A549 (cell line): ENCODE measurements around the gene RBM7. TPM values are rescaled to one million over a fixed set of nuclear protein-coding genes. Genes with fewer than 3 reads are reported as not detected.

Source experiments
- ATAC-seq, 2 experiments: fragments of 200-7000 bp in 1 of 2; fragments of >200 bp in 1 of 2; cut with Nextera tagmentation in 1 of 2; cut with Tn5 transposase in 1 of 2; 3 replicates each; pipeline versions ENCODE4 v1.8.0 to v1.9.1; 2018 to 2020; ENCODE audit warnings: mild to moderate bottlenecking in 1 of 2, moderate library complexity in 1 of 2
- CTCF ChIA-PET: fragments of 300-600 bp; sonication (Branson Sonifier 250); formaldehyde crosslinking; extraction: SDS; loops from one replicate; lab custom pipeline; 2021; ENCODE audit warnings: antibody characterized with exemption, inconsistent platforms; lab: Yijun Ruan, JAX
- POLR2A ChIA-PET: fragments of 350-600 bp; formaldehyde crosslinking; extraction: SDS; loops from one replicate; lab custom pipeline; 2021; ENCODE audit warnings: antibody characterized with exemption, inconsistent platforms; lab: Yijun Ruan, JAX
- DNase-seq, 2 experiments: peaks; one replicate each; pipeline versions ENCODE4 v3.0.0 to v3.0.0-alpha.2; 2011 to 2016; ENCODE audit warnings: low read depth in 1 of 2, low spot score in 1 of 2
- FAIRE-seq: peaks from 2 replicates; lab custom pipeline; 2011; peaks lifted over from hg19 to GRCh38; lab: Jason Lieb, UNC
- H3K27ac ChIP-seq, 2 experiments: fragments of >200 bp; sonication (Bioruptor Twin); formaldehyde crosslinking; 3 replicates each; pipeline ENCODE4 v1.5.1; 2016 to 2017
- H3K4me1 ChIP-seq: fragments of >200 bp; sonication (Bioruptor Twin); formaldehyde crosslinking; 3 replicates; pipeline ENCODE4 v1.6.1; 2016
- H3K4me2 ChIP-seq: fragments of >200 bp; sonication (Bioruptor Twin); formaldehyde crosslinking; 3 replicates; pipeline ENCODE4 v1.6.1; 2016
- H3K4me3 ChIP-seq: fragments of >200 bp; sonication (Bioruptor Twin); formaldehyde crosslinking; 3 replicates; pipeline ENCODE4 v1.5.1; 2016
- H3K9me3 ChIP-seq: fragments of >200 bp; sonication (Bioruptor Twin); formaldehyde crosslinking; 3 replicates; pipeline ENCODE4 v1.6.1; 2016
- CEBPB ChIP-seq, 2 experiments: fragments of >200 bp in 1 of 2; sonication (Bioruptor Twin) in 1 of 2; formaldehyde crosslinking in 1 of 2; IDR thresholded peaks; 2 replicates each; pipeline ENCODE4 v1.6.1; 2012 to 2016
- CHD2 ChIP-seq: fragments of 150-350 bp; IDR thresholded peaks from 2 replicates; pipeline ENCODE4 v1.6.1; 2014; ENCODE audit warnings: low read length; ENCODE audit not compliant: partially characterized antibody
- CHD4 ChIP-seq: fragments of 200-600 bp; sonication (generic); IDR thresholded peaks from 2 replicates; pipeline ENCODE4 v1.6.1; 2016; ENCODE audit warnings: antibody characterized with exemption, mild to moderate bottlenecking, borderline replicate concordance
- EHF ChIP-seq: fragments of 250-450 bp; sonication (Bioruptor Pico); IDR thresholded peaks from 2 replicates; pipeline ENCODE4 v1.5.0; 2020; ENCODE audit warnings: mild to moderate bottlenecking
- ESRRA ChIP-seq: fragments of 150-350 bp; IDR thresholded peaks from 2 replicates; pipeline ENCODE4 v1.6.1; 2014; ENCODE audit warnings: mild to moderate bottlenecking, low read length, borderline replicate concordance
- JUN ChIP-seq, 2 experiments: fragments of >200 bp; sonication (Bioruptor Twin); formaldehyde crosslinking; IDR thresholded peaks; 2 replicates in 1 of 2; 3 replicates in 1 of 2; pipeline ENCODE4 v1.6.1; 2016 to 2017
- KDM1A ChIP-seq: fragments of 200-600 bp; sonication (generic); IDR thresholded peaks from 2 replicates; pipeline ENCODE4 v1.6.1; 2016; ENCODE audit warnings: low read depth, mild to moderate bottlenecking
- NR3C1 ChIP-seq: fragments of >200 bp; sonication (Bioruptor Twin); formaldehyde crosslinking; IDR thresholded peaks from 3 replicates; pipeline ENCODE4 v1.6.1; 2017
- POLR2AphosphoS2 ChIP-seq: conservative IDR thresholded peaks from 2 replicates; pipeline ENCODE4 v1.6.1; 2012; ENCODE audit warnings: low read length, improper control_type of control experiment, inconsistent platforms
- RAD21 ChIP-seq, 2 experiments: fragments of >200 bp in 1 of 2; sonication (Bioruptor Twin) in 1 of 2; formaldehyde crosslinking in 1 of 2; IDR thresholded peaks in 1 of 2; conservative IDR thresholded peaks in 1 of 2; 2 replicates in 1 of 2; 3 replicates in 1 of 2; pipeline ENCODE4 v1.6.1; 2012 to 2018; ENCODE audit warnings: inconsistent platforms in 1 of 2
- RARB ChIP-seq: fragments of 250-450 bp; sonication (Bioruptor Pico); IDR thresholded peaks from 2 replicates; pipeline ENCODE4 v1.8.0; 2021; ENCODE audit warnings: mild to moderate bottlenecking, moderate library complexity
- RCOR1 ChIP-seq: fragments of 150-350 bp; IDR thresholded peaks from 2 replicates; pipeline ENCODE4 v1.6.1; 2014; ENCODE audit warnings: antibody characterized with exemption, low read length, low read depth
- RFX5 ChIP-seq: fragments of 450-650 bp; IDR thresholded peaks from 2 replicates; pipeline ENCODE4 v1.7.1; 2014; ENCODE audit warnings: antibody characterized with exemption, mild to moderate bottlenecking, moderate library complexity
- RNF2 ChIP-seq: fragments of 200-600 bp; sonication (generic); IDR thresholded peaks from 2 replicates; pipeline ENCODE4 v1.6.1; 2016; ENCODE audit warnings: low read depth, mild to moderate bottlenecking, antibody characterized with exemption, moderate library complexity, borderline replicate concordance
- SREBF2 ChIP-seq: fragments of 450-650 bp; IDR thresholded peaks from 2 replicates; pipeline ENCODE4 v1.6.1; 2014; ENCODE audit warnings: mild to moderate bottlenecking, moderate library complexity
- ZNF302 ChIP-seq: fragments of 250-450 bp; sonication (Bioruptor Pico); IDR thresholded peaks from 2 replicates; pipeline ENCODE4 v1.9.0; 2021; ENCODE audit warnings: inconsistent platforms, mild to moderate bottlenecking, moderate library complexity
- ZSCAN20 ChIP-seq: fragments of 250-450 bp; sonication (Bioruptor Pico); IDR thresholded peaks from 2 replicates; pipeline ENCODE4 v1.8.0; 2022; ENCODE audit warnings: mild to moderate bottlenecking, moderate library complexity
- WGBS: methylation state at CpG from one replicate; pipeline ENCODE4 v1.1.6; 2017; ENCODE audit errors: missing lambda C conversion rate; 5-methylcytosine and 5-hydroxymethylcytosine counted together
- polyA plus RNA-seq, 4 experiments: library from polyadenylated mRNA; depleted of rRNA in 3 of 4; stranded (reverse); fragments of >200 nt; fragmentation: RNase III in 1 of 4; extraction: RNeasy Plus Mini Kit Qiagen cat#74134 plus additional on column Dnase treatment in 1 of 4; gene quantifications; 2 replicates in 3 of 4; 3 replicates in 1 of 4; pipeline ENCODE4 v1.2.3, GENCODE V29; 2011 to 2017
- TF ChIP-seq, protein P1 (sequence below): fragments of 150-350 bp; IDR thresholded peaks from 2 replicates; pipeline ENCODE4 v1.6.1; 2014; ENCODE audit warnings: low read depth, mild to moderate bottlenecking, low read length
- TF ChIP-seq, protein P2 (sequence below): fragments of 450-650 bp; IDR thresholded peaks from 2 replicates; pipeline ENCODE4 v1.6.1; 2014; ENCODE audit warnings: antibody characterized with exemption
- TF ChIP-seq, protein P3 (sequence below): IDR thresholded peaks from 2 replicates; pipeline ENCODE4 v1.6.1; 2012; ENCODE audit warnings: low read depth, borderline replicate concordance
- TF ChIP-seq, protein P4 (sequence below): fragments of 250-450 bp; sonication (Bioruptor Pico); IDR thresholded peaks from 2 replicates; pipeline ENCODE4 v1.5.0; 2021; ENCODE audit warnings: mild to moderate bottlenecking, moderate library complexity, borderline replicate concordance
- TF ChIP-seq, protein P5 (sequence below): IDR thresholded peaks from 2 replicates; pipeline ENCODE4 v1.6.1; 2012

The RBM7 gene
- polyA plus RNA-seq, 2 of the 4 experiments (the other 2 are of a cell fraction): 33.6 to 41.2 TPM

DNA sequence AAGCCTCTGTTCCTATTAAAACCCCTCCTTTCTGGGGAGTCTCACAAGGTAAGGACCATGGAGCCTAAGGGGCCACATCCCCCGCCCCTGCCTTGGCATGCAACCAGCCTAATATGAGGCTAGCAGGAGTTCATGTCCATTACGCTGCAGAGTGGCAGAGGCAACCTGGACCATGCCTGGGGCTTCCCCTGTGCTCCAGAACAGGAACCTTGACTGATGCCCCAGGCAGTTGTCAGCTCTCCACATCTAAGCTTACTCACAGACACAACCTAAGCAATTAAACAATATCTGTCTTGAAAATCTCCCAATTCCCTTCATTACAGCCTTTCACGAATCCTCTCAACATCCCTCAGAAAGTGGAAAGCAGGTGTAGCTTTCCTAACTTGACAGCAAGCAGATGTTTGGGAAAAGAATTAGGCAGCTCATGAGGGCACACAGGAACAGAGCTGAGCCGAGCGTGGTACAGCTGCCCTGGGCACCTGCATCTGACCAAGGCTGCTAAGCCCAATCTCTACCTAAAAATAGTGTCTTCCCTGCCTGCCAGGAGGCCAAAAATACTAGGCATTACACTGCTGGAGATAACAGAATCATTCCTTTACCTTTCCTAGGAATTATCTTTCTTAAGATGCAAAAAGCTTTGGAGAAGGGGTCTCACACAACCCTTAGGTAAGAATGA is 20.9 kb upstream of the RBM7 start:
- 66% methylated on average over 3 of the region's 5 CpGs for WGBS
- TF ChIP-seq, protein P1, sequence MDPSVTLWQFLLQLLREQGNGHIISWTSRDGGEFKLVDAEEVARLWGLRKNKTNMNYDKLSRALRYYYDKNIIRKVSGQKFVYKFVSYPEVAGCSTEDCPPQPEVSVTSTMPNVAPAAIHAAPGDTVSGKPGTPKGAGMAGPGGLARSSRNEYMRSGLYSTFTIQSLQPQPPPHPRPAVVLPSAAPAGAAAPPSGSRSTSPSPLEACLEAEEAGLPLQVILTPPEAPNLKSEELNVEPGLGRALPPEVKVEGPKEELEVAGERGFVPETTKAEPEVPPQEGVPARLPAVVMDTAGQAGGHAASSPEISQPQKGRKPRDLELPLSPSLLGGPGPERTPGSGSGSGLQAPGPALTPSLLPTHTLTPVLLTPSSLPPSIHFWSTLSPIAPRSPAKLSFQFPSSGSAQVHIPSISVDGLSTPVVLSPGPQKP: no peak
- TF ChIP-seq ZSCAN20 (CRISPR knock-in tag) (no peak), ESRRA (no peak), SREBF2 (no peak), CHD4 (no peak), EHF (CRISPR knock-in tag) (no peak), KDM1A (no peak), JUN (IDR thresholded peaks at IDR 0.05) (no peak), RCOR1 (no peak), ZNF302 (CRISPR knock-in tag) (no peak)
- TF ChIP-seq, protein P2, sequence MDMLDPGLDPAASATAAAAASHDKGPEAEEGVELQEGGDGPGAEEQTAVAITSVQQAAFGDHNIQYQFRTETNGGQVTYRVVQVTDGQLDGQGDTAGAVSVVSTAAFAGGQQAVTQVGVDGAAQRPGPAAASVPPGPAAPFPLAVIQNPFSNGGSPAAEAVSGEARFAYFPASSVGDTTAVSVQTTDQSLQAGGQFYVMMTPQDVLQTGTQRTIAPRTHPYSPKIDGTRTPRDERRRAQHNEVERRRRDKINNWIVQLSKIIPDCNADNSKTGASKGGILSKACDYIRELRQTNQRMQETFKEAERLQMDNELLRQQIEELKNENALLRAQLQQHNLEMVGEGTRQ: no peak
- TF ChIP-seq, protein P3, sequence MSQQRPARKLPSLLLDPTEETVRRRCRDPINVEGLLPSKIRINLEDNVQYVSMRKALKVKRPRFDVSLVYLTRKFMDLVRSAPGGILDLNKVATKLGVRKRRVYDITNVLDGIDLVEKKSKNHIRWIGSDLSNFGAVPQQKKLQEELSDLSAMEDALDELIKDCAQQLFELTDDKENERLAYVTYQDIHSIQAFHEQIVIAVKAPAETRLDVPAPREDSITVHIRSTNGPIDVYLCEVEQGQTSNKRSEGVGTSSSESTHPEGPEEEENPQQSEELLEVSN: no peak
- TF ChIP-seq, protein P4, sequence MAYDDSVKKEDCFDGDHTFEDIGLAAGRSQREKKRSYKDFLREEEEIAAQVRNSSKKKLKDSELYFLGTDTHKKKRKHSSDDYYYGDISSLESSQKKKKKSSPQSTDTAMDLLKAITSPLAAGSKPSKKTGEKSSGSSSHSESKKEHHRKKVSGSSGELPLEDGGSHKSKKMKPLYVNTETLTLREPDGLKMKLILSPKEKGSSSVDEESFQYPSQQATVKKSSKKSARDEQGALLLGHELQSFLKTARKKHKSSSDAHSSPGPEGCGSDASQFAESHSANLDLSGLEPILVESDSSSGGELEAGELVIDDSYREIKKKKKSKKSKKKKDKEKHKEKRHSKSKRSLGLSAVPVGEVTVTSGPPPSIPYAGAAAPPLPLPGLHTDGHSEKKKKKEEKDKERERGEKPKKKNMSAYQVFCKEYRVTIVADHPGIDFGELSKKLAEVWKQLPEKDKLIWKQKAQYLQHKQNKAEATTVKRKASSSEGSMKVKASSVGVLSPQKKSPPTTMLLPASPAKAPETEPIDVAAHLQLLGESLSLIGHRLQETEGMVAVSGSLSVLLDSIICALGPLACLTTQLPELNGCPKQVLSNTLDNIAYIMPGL: no peak
- TF ChIP-seq, all 56 proteins: peak for 0
- no peak for DNase-seq
- ChIA-PET POLR2A (no interaction called here), CTCF (interaction anchor here (0.9 to 1.0 kb wide), 2 partner anchors 8 to 10 kb away, joined by 3 to 4 read pairs; no protein-coding TSS in a partner anchor)
- no peak overlapping the region for H3K27ac ChIP-seq
- no peaks in the 10 kb centered on the region for H3K9me3 ChIP-seq
- FAIRE-seq: no peak
- H3K4me3 ChIP-seq: no peak overlapping the region
- no peaks in the 10 kb centered on the region for H3K4me1 ChIP-seq
- no peak for ATAC-seq
- no peak overlapping the region for H3K4me2 ChIP-seq

DNA sequence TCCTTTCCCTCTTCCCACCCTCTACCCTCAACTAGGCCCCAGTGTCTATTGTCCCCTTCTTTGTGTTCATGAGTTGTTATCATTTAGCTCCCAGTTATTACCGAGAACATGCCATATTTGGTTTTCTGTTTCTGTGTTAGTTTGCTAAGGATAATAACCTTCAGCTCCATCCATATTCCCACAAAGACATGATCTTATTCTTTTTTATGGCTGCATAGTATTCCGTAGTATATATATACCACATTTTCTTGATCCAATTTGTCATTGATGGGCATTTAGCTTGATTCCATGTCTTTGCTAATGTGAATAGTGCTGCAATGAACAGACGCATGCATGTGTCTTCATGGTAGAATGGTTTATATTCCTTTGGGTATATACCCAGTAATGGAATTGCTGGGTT is 18.0 kb upstream of the RBM7 start:
- POLR2A ChIA-PET: no interaction called here
- ATAC-seq (no peak), FAIRE-seq (no peak), DNase-seq (no peak)
- no peak overlapping the region for H3K27ac ChIP-seq
- no peak overlapping the region for H3K4me3 ChIP-seq
- no peaks in the 10 kb centered on the region for H3K4me1 ChIP-seq
- CTCF ChIA-PET: interaction anchor here (0.9 to 1.0 kb wide), 3 partner anchors 13 to 101 kb away, joined by 3 read pairs; no protein-coding TSS in a partner anchor
- 82% methylated on average over 3 of the region's 3 CpGs for WGBS
- no peaks in the 10 kb centered on the region for H3K9me3 ChIP-seq
- TF ChIP-seq ESRRA: no peak
- TF ChIP-seq, protein P5, sequence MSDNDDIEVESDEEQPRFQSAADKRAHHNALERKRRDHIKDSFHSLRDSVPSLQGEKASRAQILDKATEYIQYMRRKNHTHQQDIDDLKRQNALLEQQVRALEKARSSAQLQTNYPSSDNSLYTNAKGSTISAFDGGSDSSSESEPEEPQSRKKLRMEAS: no peak
- TF ChIP-seq CEBPB (IDR thresholded peaks at IDR 0.05): no peak
- TF ChIP-seq RAD21 (conservative IDR thresholded peaks at IDR 0.05 in 1 of 2, IDR thresholded peaks at IDR 0.05 in 1 of 2): no peak
- TF ChIP-seq CHD2: no peak
- no peak for TF ChIP-seq RARB
- no peak for TF ChIP-seq RCOR1
- TF ChIP-seq RNF2: no peak
- TF ChIP-seq RFX5: no peak
- TF ChIP-seq EHF (CRISPR knock-in tag): no peak
- TF ChIP-seq POLR2AphosphoS2: no peak
- no peak for TF ChIP-seq NR3C1
- no peak overlapping the region for H3K4me2 ChIP-seq
